GM12878 (cell line): ENCODE measurements around the gene ZNF132. TPM values are rescaled to one million over a fixed set of nuclear protein-coding genes. Genes with fewer than 3 reads are reported as not detected.

Experiments used
- BRCA1 ChIP-seq: IDR thresholded peaks from 2 replicates; pipeline ENCODE4 v1.6.1; 2011; ENCODE audit warnings: low read depth, low read length, improper control_type of control experiment
- CBFB ChIP-seq: IDR thresholded peaks from 2 replicates; pipeline ENCODE4 v1.6.1; 2016; ENCODE audit warnings: antibody characterized with exemption, low read depth
- CBX3 ChIP-seq: fragments of 200-600 bp; sonication (generic); IDR thresholded peaks from 2 replicates; pipeline ENCODE4 v1.6.1; 2016; ENCODE audit warnings: low read depth, borderline replicate concordance
- CHD4 ChIP-seq: fragments of 200-600 bp; sonication (generic); IDR thresholded peaks from 2 replicates; pipeline ENCODE4 v1.6.1; 2016; ENCODE audit warnings: mild to moderate bottlenecking
- CREB1 ChIP-seq: IDR thresholded peaks from 2 replicates; pipeline ENCODE4 v1.6.1; 2012; ENCODE audit warnings: low read depth, mild to moderate bottlenecking, inconsistent platforms
- ELK1 ChIP-seq: IDR thresholded peaks from 2 replicates; pipeline ENCODE4 v1.6.1; 2012; ENCODE audit warnings: low read depth, low read length, improper control_type of control experiment
- EP300 ChIP-seq, 2 experiments: fragments of 150-350 bp in 1 of 2; IDR thresholded peaks; 2 replicates each; pipeline ENCODE4 v1.6.1; 2011 to 2012; ENCODE audit warnings: low read depth in 2 of 2, low read length in 2 of 2, borderline replicate concordance in 1 of 2, improper control_type of control experiment in 1 of 2, inconsistent platforms in 1 of 2; ENCODE audit not compliant: control insufficient read depth in 1 of 2
- IKZF1 ChIP-seq: fragments of 450-650 bp; conservative IDR thresholded peaks from 2 replicates; pipeline ENCODE4 v1.6.1; 2017; ENCODE audit warnings: antibody characterized with exemption, mild to moderate bottlenecking
- IKZF2 ChIP-seq, 2 experiments: fragments of 450-650 bp; IDR thresholded peaks; 2 replicates each; pipeline ENCODE4 v1.6.1; 2017; ENCODE audit warnings: mild to moderate bottlenecking in 2 of 2, moderate library complexity in 2 of 2
- KAT2A ChIP-seq: conservative IDR thresholded peaks from 2 replicates; pipeline ENCODE4 v1.6.1; 2011; ENCODE audit warnings: low read depth, low read length; ENCODE audit not compliant: control insufficient read depth
- KLF5 ChIP-seq: fragments of 450-650 bp; IDR thresholded peaks from 2 replicates; pipeline ENCODE4 v1.6.1; 2014; ENCODE audit warnings: mild to moderate bottlenecking; ENCODE audit not compliant: partially characterized antibody
- MYB ChIP-seq: fragments of 150-350 bp; IDR thresholded peaks from 2 replicates; pipeline ENCODE4 v1.6.1; 2014; ENCODE audit warnings: mild to moderate bottlenecking, low read depth, low read length, borderline replicate concordance
- NR2C2 ChIP-seq: IDR thresholded peaks from 2 replicates; pipeline ENCODE4 v1.6.1; 2011; ENCODE audit warnings: borderline replicate concordance, low read depth; ENCODE audit not compliant: control insufficient read depth, insufficient read length
- POLR2A ChIP-seq: IDR thresholded peaks from 2 replicates; pipeline ENCODE4 v1.6.1; 2011; ENCODE audit warnings: low read depth, mild to moderate bottlenecking, low read length
- POLR2AphosphoS2 ChIP-seq: IDR thresholded peaks from 2 replicates; pipeline ENCODE4 v1.6.1; 2011; ENCODE audit warnings: low read depth, mild to moderate bottlenecking, low read length, improper control_type of control experiment, moderate library complexity
- RB1 ChIP-seq: fragments of 450-650 bp; formaldehyde crosslinking; IDR thresholded peaks from 2 replicates; pipeline ENCODE4 v1.6.1; 2017; ENCODE audit warnings: mild to moderate bottlenecking, borderline replicate concordance
- RBBP5 ChIP-seq: fragments of 200-600 bp; sonication (generic); conservative IDR thresholded peaks from 2 replicates; pipeline ENCODE4 v1.6.1; 2016
- RCOR1 ChIP-seq: conservative IDR thresholded peaks from 2 replicates; pipeline ENCODE4 v1.6.1; 2012; ENCODE audit warnings: low read depth, low read length, improper control_type of control experiment
- RFX5 ChIP-seq: IDR thresholded peaks from 2 replicates; pipeline ENCODE4 v1.6.1; 2011; ENCODE audit warnings: low read depth, low read length, improper control_type of control experiment
- SMC3 ChIP-seq: IDR thresholded peaks from 2 replicates; pipeline ENCODE4 v1.6.1; 2011; ENCODE audit warnings: low read length, improper control_type of control experiment, borderline replicate concordance
- SUZ12 ChIP-seq: fragments of 200-600 bp; sonication (generic); IDR thresholded peaks from one replicate; pipeline ENCODE4 v1.6.1; 2018; ENCODE audit warnings: antibody characterized with exemption, mild to moderate bottlenecking; ENCODE audit not compliant: unreplicated experiment
- TCF12 ChIP-seq: IDR thresholded peaks from 2 replicates; pipeline ENCODE4 v1.6.1; 2011; ENCODE audit warnings: low read depth, mild to moderate bottlenecking, low read length
- TCF7 ChIP-seq: IDR thresholded peaks from 2 replicates; pipeline ENCODE4 v1.6.1; 2014; ENCODE audit warnings: antibody characterized with exemption, borderline replicate concordance
- WRNIP1 ChIP-seq: IDR thresholded peaks from 2 replicates; pipeline ENCODE4 v1.6.1; 2011; ENCODE audit warnings: low read depth, low read length, improper control_type of control experiment, borderline replicate concordance
- ZBTB33 ChIP-seq: fragments of 450-650 bp; IDR thresholded peaks from 2 replicates; pipeline ENCODE4 v1.6.1; 2017; ENCODE audit warnings: mild to moderate bottlenecking
- ZBTB4 ChIP-seq: fragments of 450-650 bp; formaldehyde crosslinking; IDR thresholded peaks from 2 replicates; pipeline ENCODE4 v1.4.0; 2022; ENCODE audit warnings: mild to moderate bottlenecking, moderate library complexity
- ZNF274 ChIP-seq: IDR thresholded peaks from one replicate; pipeline ENCODE4 v1.8.0; 2011; ENCODE audit not compliant: insufficient read length, insufficient read depth
- polyA plus RNA-seq, 11 experiments: library from polyadenylated mRNA; depleted of rRNA in 4 of 11; unstranded in 6 of 11; stranded (reverse) in 5 of 11; fragments of >200 nt; fragmentation: Nextera tagmentation in 4 of 11; fragmentation: Illumina TruSeq in 1 of 11; extraction: Ambion mirVana in 4 of 11; extraction: Trizol in 1 of 11; gene quantifications; 1 replicate in 1 of 11; 2 replicates in 10 of 11; pipeline versions ENCODE4 v1.2.1 to v1.2.3, GENCODE V29; 2011 to 2016; ENCODE audit warnings: inconsistent platforms in 2 of 11, missing spikeins in 2 of 11, low read depth in 1 of 11
- total RNA-seq, 4 experiments: library from RNA; depleted of rRNA in 3 of 4; stranded (reverse); fragments of >200 nt in 3 of 4; fragmentation: Illumina TruSeq in 1 of 4; extraction: Trizol in 1 of 4; gene quantifications; 2 replicates each; pipeline versions ENCODE4 v1.2.1 to v1.2.3, GENCODE V29; 2013 to 2021

ZNF132 gene
- total and polyA plus RNA-seq, 10 of the 15 experiments (the other 5 are each of a cell fraction or from before 2014, with no cell fraction given) = 0.56 to 4.0 (median 2.3) TPM

- TF ChIP-seq TCF12 = 0 out of 2 replicates have a peak, but pooled peaks have one; percentile 4
- TF ChIP-seq IKZF1 = peak; percentile 91
- TF ChIP-seq CBX3 = no peak
- no peak for TF ChIP-seq RCOR1
- TF ChIP-seq ELK1 = peak; percentile 28; the same call in 1 of the 2 replicates
- no peak for TF ChIP-seq CHD4
- TF ChIP-seq SMC3 = no peak
- no peak for TF ChIP-seq RBBP5
- no peak for TF ChIP-seq ZBTB4 (CRISPR knock-in tag)
- TF ChIP-seq POLR2AphosphoS2 = peak; percentile 43; the same call in 1 of the 2 replicates
- TF ChIP-seq KLF5 = peak; percentile 53
- no peak for TF ChIP-seq IKZF2 (IDR thresholded peaks at IDR 0.05)
- no peak for TF ChIP-seq ZBTB33
- no peak for TF ChIP-seq EP300 (IDR thresholded peaks at IDR 0.05; ENCODE audit: borderline replicate concordance in 1 of 2, control insufficient read depth in 1 of 2, low read depth in 2 of 2, low read length in 2 of 2)
- TF ChIP-seq BRCA1 = no peak
- TF ChIP-seq RFX5 = no peak
- TF ChIP-seq ZNF274 = no peak
- TF ChIP-seq TCF7 = no peak
- TF ChIP-seq POLR2A = peak; percentile 85
- TF ChIP-seq WRNIP1 = no peak
- no peak for TF ChIP-seq KAT2A
- TF ChIP-seq NR2C2 = no peak
- TF ChIP-seq SUZ12 = no peak
- no peak for TF ChIP-seq MYB
- peak; percentile 83 for TF ChIP-seq CREB1
- TF ChIP-seq RB1 = peak; percentile 90; the same call in 1 of the 2 replicates
- 0 out of 2 replicates have a peak, but pooled peaks have one; percentile 17 for TF ChIP-seq CBFB
Measured at GRCh38 chr19:58451358-58452101, 11.6 kb upstream of the ZNF132 start, which contains the start of gene ZNF324B (continued).
